Breast epithelium (tissue), 4 donors: ENCODE data around the gene ADAMTS17. TPM values are rescaled to one million over a fixed set of nuclear protein-coding genes. Genes with fewer than 3 reads are reported as not detected.

ENCODE experiments used
- DNase-seq, 2 donors: peaks; one replicate each; pipeline ENCODE4 v3.0.0-alpha.2; 2019; ENCODE audit warnings: low spot score in 2 of 2
- H3K27ac ChIP-seq, 2 donors: fragments of 200-600 bp; sonication (generic) in 1 of 2; one replicate each; pipeline ENCODE4 v1.5.1; 2016 to 2019; ENCODE audit warnings: mild to moderate bottlenecking in 1 of 2
- H3K27me3 ChIP-seq, 2 donors: fragments of 200-600 bp; sonication (generic) in 1 of 2; one replicate each; pipeline versions ENCODE4 v1.5.1 to v1.6.0; 2017 to 2019; ENCODE audit warnings: control low read depth in 1 of 2, mild to moderate bottlenecking in 1 of 2
- H3K36me3 ChIP-seq: fragments of 200-600 bp; one replicate; pipeline ENCODE4 v1.5.1; 2019
- H3K4me1 ChIP-seq, 2 donors: fragments of 200-600 bp; sonication (generic); one replicate each; pipeline ENCODE4 v1.5.1; 2016 to 2019; ENCODE audit warnings: control low read depth in 1 of 2
- H3K4me3 ChIP-seq, 3 donors: fragments of 200-600 bp; sonication (generic); 1 replicate in 2 of 3; 2 replicates in 1 of 3; pipeline ENCODE4 v1.5.1; 2016 to 2019; ENCODE audit warnings: mild to moderate bottlenecking in 3 of 3, moderate library complexity in 2 of 3
- H3K9me3 ChIP-seq, 2 donors: fragments of 200-600 bp; sonication (generic) in 1 of 2; one replicate each; pipeline ENCODE4 v1.5.1; 2016 to 2019; ENCODE audit warnings: control low read depth in 1 of 2
- CTCF ChIP-seq, 3 donors: fragments of 450-650 bp; IDR thresholded peaks; one replicate each; pipeline ENCODE4 v1.5.1; 2016 to 2017; ENCODE audit warnings: antibody characterized with exemption in 3 of 3, mild to moderate bottlenecking in 3 of 3, moderate library complexity in 3 of 3
- POLR2A ChIP-seq: fragments of 450-650 bp; IDR thresholded peaks from one replicate; pipeline ENCODE4 v1.6.1; 2016; ENCODE audit warnings: antibody characterized with exemption, mild to moderate bottlenecking, moderate library complexity
- POLR2AphosphoS5 ChIP-seq, 3 donors: sonication (generic); formaldehyde crosslinking; IDR thresholded peaks; one replicate each; pipeline ENCODE4 v1.6.1; 2017; ENCODE audit warnings: antibody characterized with exemption in 3 of 3
- intact Hi-C: fragments of 100-400 bp; cut with DNase I; formaldehyde crosslinking; loops from one replicate; pipeline ENCODE4 v1.15.1; 2023; ENCODE audit warnings: low total_unique reads
- total RNA-seq, 3 donors: library from RNA; depleted of rRNA; stranded (reverse); fragments of >200 nt; gene quantifications; one replicate each; pipeline ENCODE4 v1.1.0, GENCODE V29; 2016

ADAMTS17 gene
- total RNA-seq, 3 donors from 2014 or later: 5.1 to 8.0 (median 5.9) TPM

DNA sequence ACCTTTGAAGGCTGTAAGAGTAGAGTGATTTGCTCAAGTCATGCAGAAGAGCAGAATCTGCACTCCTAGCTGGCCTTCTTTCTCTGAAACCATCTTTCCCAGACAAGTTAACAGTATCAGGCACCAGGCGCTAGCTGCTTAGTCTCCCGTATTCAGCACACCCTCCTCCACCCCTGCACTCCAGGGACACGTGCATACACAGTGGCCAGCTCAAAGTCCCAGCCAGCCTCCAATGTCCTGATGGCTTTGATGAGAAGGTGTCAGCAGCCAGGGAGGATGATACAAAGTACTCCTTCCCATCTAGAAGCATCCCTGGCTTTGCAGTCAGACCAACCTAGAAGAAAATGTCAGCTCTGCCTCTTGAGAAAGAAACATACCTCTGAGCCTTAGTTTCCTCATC is 177.8 kb downstream of the ADAMTS17 start:
- no peak overlapping the region for H3K4me3 ChIP-seq
- no peaks in the 10 kb centered on the region for H3K27me3 ChIP-seq
- TF ChIP-seq CTCF (IDR thresholded peaks at IDR 0.05): no peak
- no peaks in the 10 kb centered on the region for H3K4me1 ChIP-seq
- intact Hi-C loops: no loop called here
- H3K27ac ChIP-seq: no peak overlapping the region
- no peaks in the 10 kb centered on the region for H3K36me3 ChIP-seq
- no peaks in the 10 kb centered on the region for H3K9me3 ChIP-seq
- DNase-seq: no peak

- TF ChIP-seq CTCF (IDR thresholded peaks at IDR 0.05) (no peak), POLR2A (no peak), POLR2AphosphoS5 (IDR thresholded peaks at IDR 0.05) (no peak)
- no peaks in the 10 kb centered on the region for H3K9me3 ChIP-seq
- intact Hi-C loops: loop anchor here (2.0 kb wide), 1 partner anchor 30 kb away; no protein-coding TSS in a partner anchor
- no peaks in the 10 kb centered on the region for H3K4me1 ChIP-seq
- no peak for DNase-seq
- no peak overlapping the region for H3K27ac ChIP-seq
- no peak overlapping the region for H3K4me3 ChIP-seq
- H3K27me3 ChIP-seq: no peaks in the 10 kb centered on the region
- no peaks in the 10 kb centered on the region for H3K36me3 ChIP-seq
These were observed 180.8 kb downstream of the ADAMTS17 start for GRCh38 chr15:100160953-100161352.

- Histone ChIP-seq H3K4me3 (no peak overlapping the region), H3K27ac (no peak overlapping the region), H3K27me3 (no peaks in the 10 kb centered on the region), H3K9me3 (no peaks in the 10 kb centered on the region), H3K4me1 (no peaks in the 10 kb centered on the region), H3K36me3 (no peaks in the 10 kb centered on the region)
- intact Hi-C loops: no loop called here
- DNase-seq: no peak
- no peak for TF ChIP-seq POLR2AphosphoS5 (IDR thresholded peaks at IDR 0.05)
- TF ChIP-seq CTCF (IDR thresholded peaks at IDR 0.05): no peak
- no peak for TF ChIP-seq POLR2A
These were observed 182.3 kb downstream of the ADAMTS17 start for GRCh38 chr15:100159436-100159835.

DNA sequence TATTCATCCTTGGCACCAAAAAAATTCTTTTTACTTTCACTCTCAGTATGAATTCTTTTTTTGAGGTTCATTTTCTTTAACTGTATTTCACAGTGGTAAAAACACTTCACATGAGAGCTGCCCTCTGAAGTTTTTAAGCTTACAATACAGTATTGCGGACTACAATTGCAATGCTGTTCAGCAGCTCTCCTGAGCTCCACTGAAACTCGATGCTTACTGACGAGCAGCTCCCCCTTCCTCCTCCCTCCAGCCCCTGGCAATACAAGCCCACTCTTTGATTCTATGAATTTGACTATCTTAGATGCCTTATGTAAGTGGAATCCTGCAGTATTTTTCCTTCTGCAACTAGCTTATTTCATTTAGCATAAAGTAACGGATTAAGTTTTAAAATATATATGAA is 183.4 kb downstream of the ADAMTS17 start:
- H3K36me3 ChIP-seq: no peaks in the 10 kb centered on the region
- H3K9me3 ChIP-seq: no peaks in the 10 kb centered on the region
- TF ChIP-seq POLR2A (no peak), POLR2AphosphoS5 (IDR thresholded peaks at IDR 0.05) (no peak)
- no peak overlapping the region for H3K4me3 ChIP-seq
- no peaks in the 10 kb centered on the region for H3K4me1 ChIP-seq
- intact Hi-C loops: no loop called here
- DNase-seq: no peak
- no peak overlapping the region for H3K27ac ChIP-seq
- H3K27me3 ChIP-seq: no peaks in the 10 kb centered on the region

DNA sequence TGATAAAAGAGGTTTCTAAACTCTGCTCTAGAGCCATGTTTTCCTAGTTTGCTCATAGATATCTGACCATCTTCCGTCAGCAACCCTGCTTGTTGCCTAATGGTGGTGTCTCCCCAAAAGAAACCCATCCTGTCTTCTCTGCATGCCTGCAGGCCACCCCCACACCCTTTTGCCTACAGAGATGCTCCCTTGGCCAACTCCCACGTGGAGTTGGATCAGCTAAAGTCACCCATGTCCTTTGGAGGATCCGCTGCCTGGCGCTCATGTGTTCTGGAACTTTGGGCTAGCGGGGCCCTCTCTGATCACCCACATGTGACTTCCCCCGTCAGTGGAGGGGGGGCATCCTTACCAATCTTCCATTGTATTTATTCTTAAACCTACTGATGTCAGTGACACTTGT is 185.6 kb downstream of the ADAMTS17 start:
- intact Hi-C loops: no loop called here

More for the DNA sequence above, 185.6 kb downstream of the ADAMTS17 start:
- Histone ChIP-seq H3K36me3 (no peaks in the 10 kb centered on the region), H3K27ac (no peak overlapping the region), H3K4me1 (no peaks in the 10 kb centered on the region), H3K9me3 (no peaks in the 10 kb centered on the region), H3K4me3 (no peak overlapping the region), H3K27me3 (no peaks in the 10 kb centered on the region)
- TF ChIP-seq POLR2A (no peak), CTCF (IDR thresholded peaks at IDR 0.05) (no peak), POLR2AphosphoS5 (IDR thresholded peaks at IDR 0.05) (no peak)
- no peak for DNase-seq
